ENCODE data around the gene SH3GL2. TPM values are rescaled to one million over a fixed set of nuclear protein-coding genes. Genes with fewer than 3 reads are reported as not detected.

SH3GL2 gene
- polyA plus RNA-seq, 1 donor (not counting 4 experiments of a cell fraction or from before 2014, with no cell fraction given) = not detected

- Histone ChIP-seq H3K9me3 (ENCODE audit: control insufficient read depth, low read depth, low read length) (no peaks in the 10 kb centered on the region), H4K20me1 (ENCODE audit: control insufficient read depth, extremely low read depth, insufficient read depth, low read length) (no peaks in the 10 kb centered on the region), H3K27me3 (ENCODE audit: control insufficient read depth, extremely low read depth, insufficient read depth, low read length) (no peaks in the 10 kb centered on the region), H3K36me3 (ENCODE audit: control insufficient read depth in 2 of 2, extremely low read depth in 1 of 2, insufficient read depth in 2 of 2, low read length in 2 of 2) (no peaks in the 10 kb centered on the region), H3K4me1 (ENCODE audit: control insufficient read depth, extremely low read depth, insufficient read depth, low read length) (no peaks in the 10 kb centered on the region), H3K4me2 (ENCODE audit: control insufficient read depth, extremely low read depth, insufficient read depth, low read depth, low read length) (no peak overlapping the region), H3K4me3 (ENCODE audit: control insufficient read depth in 2 of 3, extremely low read depth in 1 of 3, insufficient read depth in 2 of 3, low read depth in 1 of 3, low read length in 3 of 3) (no peak overlapping the region), H3K27ac (ENCODE audit: control insufficient read depth, insufficient read depth, low read length) (no peak overlapping the region), H3K79me2 (ENCODE audit: control insufficient read depth, insufficient read depth, low read length) (no peaks in the 10 kb centered on the region), H3K9me1 (ENCODE audit: control insufficient read depth, extremely low read depth, insufficient read depth, low read length) (no peaks in the 10 kb centered on the region), H3K9ac (ENCODE audit: control insufficient read depth, extremely low read depth, insufficient read depth, low read length) (no peak overlapping the region), H2AFZ (ENCODE audit: control insufficient read depth, low read length) (no peak overlapping the region)
- FAIRE-seq (no peak), DNase-seq (ENCODE audit: low read depth, low spot score) (no peak)
- dilution Hi-C loops (cut with MboI; ENCODE audit: extremely low pct_ligation_motif_present, low sequenced_read_pairs) = no loop called here
- TF ChIP-seq EZH2 (IDR thresholded peaks at IDR 0.05; ENCODE audit: low read length) = no peak
- TF ChIP-seq, protein P1, sequence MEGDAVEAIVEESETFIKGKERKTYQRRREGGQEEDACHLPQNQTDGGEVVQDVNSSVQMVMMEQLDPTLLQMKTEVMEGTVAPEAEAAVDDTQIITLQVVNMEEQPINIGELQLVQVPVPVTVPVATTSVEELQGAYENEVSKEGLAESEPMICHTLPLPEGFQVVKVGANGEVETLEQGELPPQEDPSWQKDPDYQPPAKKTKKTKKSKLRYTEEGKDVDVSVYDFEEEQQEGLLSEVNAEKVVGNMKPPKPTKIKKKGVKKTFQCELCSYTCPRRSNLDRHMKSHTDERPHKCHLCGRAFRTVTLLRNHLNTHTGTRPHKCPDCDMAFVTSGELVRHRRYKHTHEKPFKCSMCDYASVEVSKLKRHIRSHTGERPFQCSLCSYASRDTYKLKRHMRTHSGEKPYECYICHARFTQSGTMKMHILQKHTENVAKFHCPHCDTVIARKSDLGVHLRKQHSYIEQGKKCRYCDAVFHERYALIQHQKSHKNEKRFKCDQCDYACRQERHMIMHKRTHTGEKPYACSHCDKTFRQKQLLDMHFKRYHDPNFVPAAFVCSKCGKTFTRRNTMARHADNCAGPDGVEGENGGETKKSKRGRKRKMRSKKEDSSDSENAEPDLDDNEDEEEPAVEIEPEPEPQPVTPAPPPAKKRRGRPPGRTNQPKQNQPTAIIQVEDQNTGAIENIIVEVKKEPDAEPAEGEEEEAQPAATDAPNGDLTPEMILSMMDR (optimal IDR thresholded peaks at IDR 0.05 in 1 of 3, IDR thresholded peaks at IDR 0.05 in 1 of 3, conservative IDR thresholded peaks at IDR 0.05 in 1 of 3; ENCODE audit: extremely low read depth in 1 of 3, insufficient read depth in 2 of 3, low read length in 3 of 3) = no peak
These were observed 79.4 kb downstream of the SH3GL2 start for GRCh38 chr9:17658237-17658636.

DNA sequence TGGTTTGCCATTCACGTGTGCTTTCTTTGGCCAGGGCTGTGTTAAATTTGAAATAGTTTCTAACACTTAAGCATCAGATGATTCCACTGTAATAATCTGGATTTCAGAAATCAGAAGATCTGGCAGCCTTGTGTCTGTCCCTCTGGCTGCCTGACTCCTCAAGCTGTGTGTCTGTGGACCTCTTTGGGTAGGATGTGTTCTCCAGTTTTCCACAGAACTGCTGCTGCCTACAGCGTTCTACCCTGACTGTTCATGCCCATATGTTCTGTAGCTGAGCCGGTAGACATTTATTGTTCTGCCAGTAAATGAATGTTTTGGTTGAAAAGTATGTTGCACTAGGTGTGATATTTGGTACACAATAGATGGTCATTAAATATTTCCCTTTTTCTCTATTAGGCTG, 81.3 kb downstream of the SH3GL2 start:
- no peaks in the 10 kb centered on the region for H3K9me3 ChIP-seq (ENCODE audit: control insufficient read depth, low read depth, low read length)
- no peak overlapping the region for H3K4me2 ChIP-seq (ENCODE audit: control insufficient read depth, extremely low read depth, insufficient read depth, low read depth, low read length)
- no peaks in the 10 kb centered on the region for H4K20me1 ChIP-seq (ENCODE audit: control insufficient read depth, extremely low read depth, insufficient read depth, low read length)
- no peaks in the 10 kb centered on the region for H3K79me2 ChIP-seq (ENCODE audit: control insufficient read depth, insufficient read depth, low read length)
- no peak overlapping the region for H3K4me3 ChIP-seq (ENCODE audit: control insufficient read depth in 2 of 3, extremely low read depth in 1 of 3, insufficient read depth in 2 of 3, low read depth in 1 of 3, low read length in 3 of 3)
- no peak overlapping the region for H3K9ac ChIP-seq (ENCODE audit: control insufficient read depth, extremely low read depth, insufficient read depth, low read length)
- dilution Hi-C loops (cut with MboI; ENCODE audit: extremely low pct_ligation_motif_present, low sequenced_read_pairs) = no loop called here
- no peaks in the 10 kb centered on the region for H3K9me1 ChIP-seq (ENCODE audit: control insufficient read depth, extremely low read depth, insufficient read depth, low read length)
- FAIRE-seq (no peak), DNase-seq (ENCODE audit: low read depth, low spot score) (no peak)
- H2AFZ ChIP-seq (ENCODE audit: control insufficient read depth, low read length) = no peak overlapping the region
- H3K36me3 ChIP-seq (ENCODE audit: control insufficient read depth in 2 of 2, extremely low read depth in 1 of 2, insufficient read depth in 2 of 2, low read length in 2 of 2) = no peaks in the 10 kb centered on the region
- no peak overlapping the region for H3K27ac ChIP-seq (ENCODE audit: control insufficient read depth, insufficient read depth, low read length)
- no peaks in the 10 kb centered on the region for H3K27me3 ChIP-seq (ENCODE audit: control insufficient read depth, extremely low read depth, insufficient read depth, low read length)
- no peak for TF ChIP-seq EZH2 (IDR thresholded peaks at IDR 0.05; ENCODE audit: low read length)
- TF ChIP-seq, protein P1 (optimal IDR thresholded peaks at IDR 0.05 in 1 of 3, IDR thresholded peaks at IDR 0.05 in 1 of 3, conservative IDR thresholded peaks at IDR 0.05 in 1 of 3; ENCODE audit: extremely low read depth in 1 of 3, insufficient read depth in 2 of 3, low read length in 3 of 3) = no peak
- no peaks in the 10 kb centered on the region for H3K4me1 ChIP-seq (ENCODE audit: control insufficient read depth, extremely low read depth, insufficient read depth, low read length)
